C4-2B (cell line): ENCODE measurements around the gene TNFRSF13B.
"Not testable (repeated sequence)": the region's sequence is repeated elsewhere in the genome, so short reads cannot be mapped to it uniquely, and the experiment has no call there.

Experiments used
- ZFX ChIP-seq: fragments of 450-650 bp; IDR thresholded peaks from 2 replicates; pipeline ENCODE4 v1.6.1; 2017
- TF ChIP-seq, protein P1 (sequence below): fragments of 450-650 bp; conservative IDR thresholded peaks from 2 replicates; pipeline ENCODE4 v1.5.1; 2017; ENCODE audit warnings: mild to moderate bottlenecking

DNA sequence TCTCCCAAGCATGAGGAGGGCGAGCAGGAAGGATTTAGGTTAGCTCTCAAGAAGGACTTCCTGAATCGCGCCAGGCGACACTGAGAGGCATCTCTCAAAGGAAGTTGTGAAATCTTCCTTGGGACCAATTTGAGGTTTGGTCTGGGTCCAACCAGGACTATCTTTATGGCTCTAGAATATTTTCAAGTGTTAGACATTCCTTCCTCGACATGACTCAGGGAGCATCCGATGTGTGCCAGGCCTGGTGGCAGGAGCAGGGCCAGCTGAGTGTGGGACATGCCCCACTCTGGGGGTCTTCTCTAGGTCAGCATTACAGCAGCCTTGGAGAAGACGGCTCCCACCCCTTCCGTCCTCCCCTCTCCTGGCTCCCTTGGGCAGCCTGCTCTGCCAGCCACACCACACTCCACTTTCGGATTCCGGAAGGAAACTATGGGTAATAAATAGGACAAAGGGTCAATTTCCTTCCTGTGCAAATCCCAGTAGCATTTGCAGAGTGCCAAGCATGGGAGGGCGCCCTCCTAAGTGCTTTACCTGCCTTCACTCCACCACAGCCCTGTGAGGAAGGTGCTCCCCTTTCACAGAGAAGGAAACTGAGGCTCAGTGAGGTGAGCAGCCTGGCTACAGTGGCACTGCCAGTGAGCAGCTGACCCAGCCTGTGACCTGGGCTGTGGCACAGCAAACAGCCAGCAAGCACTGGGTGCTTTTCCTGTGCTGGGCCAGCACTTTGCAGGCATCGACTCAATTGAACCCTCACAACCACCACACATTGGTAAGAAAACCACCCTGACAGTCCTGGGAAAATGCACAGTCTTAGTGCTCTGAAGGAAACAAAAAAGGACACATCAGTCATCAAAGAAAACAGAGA lies 39.4 kb upstream of the TNFRSF13B start:
- TF ChIP-seq, protein P1, sequence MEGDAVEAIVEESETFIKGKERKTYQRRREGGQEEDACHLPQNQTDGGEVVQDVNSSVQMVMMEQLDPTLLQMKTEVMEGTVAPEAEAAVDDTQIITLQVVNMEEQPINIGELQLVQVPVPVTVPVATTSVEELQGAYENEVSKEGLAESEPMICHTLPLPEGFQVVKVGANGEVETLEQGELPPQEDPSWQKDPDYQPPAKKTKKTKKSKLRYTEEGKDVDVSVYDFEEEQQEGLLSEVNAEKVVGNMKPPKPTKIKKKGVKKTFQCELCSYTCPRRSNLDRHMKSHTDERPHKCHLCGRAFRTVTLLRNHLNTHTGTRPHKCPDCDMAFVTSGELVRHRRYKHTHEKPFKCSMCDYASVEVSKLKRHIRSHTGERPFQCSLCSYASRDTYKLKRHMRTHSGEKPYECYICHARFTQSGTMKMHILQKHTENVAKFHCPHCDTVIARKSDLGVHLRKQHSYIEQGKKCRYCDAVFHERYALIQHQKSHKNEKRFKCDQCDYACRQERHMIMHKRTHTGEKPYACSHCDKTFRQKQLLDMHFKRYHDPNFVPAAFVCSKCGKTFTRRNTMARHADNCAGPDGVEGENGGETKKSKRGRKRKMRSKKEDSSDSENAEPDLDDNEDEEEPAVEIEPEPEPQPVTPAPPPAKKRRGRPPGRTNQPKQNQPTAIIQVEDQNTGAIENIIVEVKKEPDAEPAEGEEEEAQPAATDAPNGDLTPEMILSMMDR, result not testable (repeated sequence)
- not testable (repeated sequence) for TF ChIP-seq ZFX
